Right lobe of liver (tissue), 4 donors: ENCODE data around the gene DLL1.

Experiments used
- CTCF ChIP-seq, 4 donors: fragments of 200-600 bp in 3 of 4; fragments of 450-650 bp in 1 of 4; IDR thresholded peaks; one replicate each; pipeline versions ENCODE4 v1.5.1 to v1.8.0; 2016 to 2022; ENCODE audit warnings: antibody characterized with exemption in 4 of 4, mild to moderate bottlenecking in 2 of 4
- POLR2A ChIP-seq: fragments of 450-650 bp; IDR thresholded peaks from one replicate; pipeline ENCODE4 v1.6.1; 2017; ENCODE audit warnings: antibody characterized with exemption, mild to moderate bottlenecking
- donor health status: DM: no; HTN: no; CAD: no.
- donor health status: DM: no; HTN: no; CAD: no.
- donor health status: DM: no; HTN: yes; CAD: no.

GRCh38 chr6:170264086-170264485 lies 26.8 kb downstream of the DLL1 start:
- TF ChIP-seq POLR2A (no peak), CTCF (IDR thresholded peaks at IDR 0.05) (no peak)
